Heart left ventricle (tissue), 16 donors: ENCODE results near the gene CARS2. TPM values are rescaled to one million over a fixed set of nuclear protein-coding genes. Genes with fewer than 3 reads are reported as not detected.

Experiments
- ATAC-seq, 4 donors: fragments of 200-7000 bp; cut with Tn5 transposase; one replicate each; pipeline ENCODE4 v1.9.1; 2020 to 2022; ENCODE audit warnings: moderate library complexity in 4 of 4, mild to moderate bottlenecking in 3 of 4, moderate number of reproducible peaks in 1 of 4
- DNase-seq, 5 donors: peaks; one replicate each; pipeline ENCODE4 v3.0.0-alpha.2; 2020
- H3K27ac ChIP-seq, 12 donors: fragments of 200-600 bp; sonication (generic) in 4 of 12; one replicate each; pipeline versions ENCODE4 v1.5.0 to v1.8.0; 2016 to 2022; ENCODE audit warnings: mild to moderate bottlenecking in 2 of 12
- H3K27me3 ChIP-seq, 9 donors: fragments of 200-600 bp; sonication (generic) in 2 of 9; one replicate each; pipeline versions ENCODE4 v1.5.1 to v1.8.0; 2016 to 2022; ENCODE audit warnings: mild to moderate bottlenecking in 3 of 9
- H3K36me3 ChIP-seq, 9 donors: fragments of 200-600 bp; sonication (generic) in 2 of 9; one replicate each; pipeline versions ENCODE4 v1.5.0 to v1.8.0; 2018 to 2022; ENCODE audit warnings: mild to moderate bottlenecking in 2 of 9
- H3K4me1 ChIP-seq, 12 donors: fragments of 200-600 bp; sonication (generic) in 4 of 12; one replicate each; pipeline versions ENCODE4 v1.5.0 to v1.8.0; 2016 to 2022; ENCODE audit warnings: mild to moderate bottlenecking in 3 of 12
- H3K4me3 ChIP-seq, 12 donors: fragments of 200-600 bp; sonication (generic) in 4 of 12; one replicate each; pipeline versions ENCODE4 v1.5.0 to v1.8.0; 2017 to 2022; ENCODE audit warnings: mild to moderate bottlenecking in 9 of 12, moderate library complexity in 4 of 12
- H3K9me3 ChIP-seq, 12 donors: fragments of 200-600 bp; sonication (generic) in 4 of 12; one replicate each; pipeline versions ENCODE4 v1.5.0 to v1.8.0; 2016 to 2022; ENCODE audit warnings: mild to moderate bottlenecking in 1 of 12
- POLR2A ChIP-seq, 2 donors: fragments of 450-650 bp; IDR thresholded peaks; one replicate each; pipeline ENCODE4 v1.6.1; 2017; ENCODE audit warnings: antibody characterized with exemption in 2 of 2, mild to moderate bottlenecking in 2 of 2, moderate library complexity in 2 of 2
- WGBS, 4 donors: extraction: QIAGEN DNeasy Blood & Tissue Kit in 2 of 4; methylation state at CpG; one replicate each; pipeline versions ENCODE4 v1.1.5 to v1.1.7; 2013 to 2018; 5-methylcytosine and 5-hydroxymethylcytosine counted together
- intact Hi-C, 10 donors: fragments of 100-400 bp; cut with DNase I; formaldehyde crosslinking; loops; one replicate each; pipeline versions ENCODE4 v1.11.1 to v1.14.2; 2022
- polyA plus RNA-seq, 2 donors: library from polyadenylated mRNA; stranded (reverse); fragments of 200-250 nt; gene quantifications; one replicate each; pipeline ENCODE4 v1.2.3, GENCODE V29; 2013
- total RNA-seq, 9 donors: library from RNA; depleted of rRNA in 2 of 9; stranded (reverse); fragments of >200 nt in 2 of 9; fragmentation: NEBNext Ultra II Directional in 3 of 9; extraction: Animal tissue kit (Norgen Biotek cat#: 25700) in 3 of 9; gene quantifications; one replicate each; pipeline versions ENCODE4 v1.1.0 to v1.2.4, GENCODE V29; 2016 to 2023
- TF ChIP-seq, protein P1 (sequence below), 12 donors: fragments of 200-600 bp; sonication (generic) in 4 of 12; IDR thresholded peaks; one replicate each; pipeline versions ENCODE4 v1.5.0 to v1.8.0; 2018 to 2022; ENCODE audit warnings: antibody characterized with exemption in 12 of 12, mild to moderate bottlenecking in 5 of 12
- donor health status: ischemic (EF 13 %, LVEDD 7.1; RV severe dilation, severe dysfunction).
- donor health status: healthy with polysubstance abuse.
- donor health status: DM: no; HTN: yes; CAD: no.
- donor health status: DM: no; HTN: no; CAD: no.
- donor health status: ischemic (EF 25% LVEDD 6.9; RV normal size, moderate dysfunction).
- donor health status: ischemic (EF 25% LVEDD 5.7; RV mildly dilated, moderate dysfunction).
- donor health status: healthy.
- donor health status: DM: yes; HTN: yes; CAD: no.
- donor health status: ischemic (EF 35%, LVEDD 5.7; RV mildly dilated, moderate dysfunction).
- donor health status: nonischemic (EF 11% LVEDD 7.7; RV severe dilation, severe dysfunction).
- donor health status: DM: yes; HTN: yes; CAD: no.
- donor health status: PGD.
- donor health status: ischemic (EF 29% LVEDD 5.4; RV normal size, mild dysfunction).
- donor health status: nonischemic (EF 23%, LVEDD 6.1; RV moderate dilation, normal function).

Gene CARS2
- total and polyA plus RNA-seq, 11 donors = 35.4 to 78.5 (median 44.3) TPM

DNA sequence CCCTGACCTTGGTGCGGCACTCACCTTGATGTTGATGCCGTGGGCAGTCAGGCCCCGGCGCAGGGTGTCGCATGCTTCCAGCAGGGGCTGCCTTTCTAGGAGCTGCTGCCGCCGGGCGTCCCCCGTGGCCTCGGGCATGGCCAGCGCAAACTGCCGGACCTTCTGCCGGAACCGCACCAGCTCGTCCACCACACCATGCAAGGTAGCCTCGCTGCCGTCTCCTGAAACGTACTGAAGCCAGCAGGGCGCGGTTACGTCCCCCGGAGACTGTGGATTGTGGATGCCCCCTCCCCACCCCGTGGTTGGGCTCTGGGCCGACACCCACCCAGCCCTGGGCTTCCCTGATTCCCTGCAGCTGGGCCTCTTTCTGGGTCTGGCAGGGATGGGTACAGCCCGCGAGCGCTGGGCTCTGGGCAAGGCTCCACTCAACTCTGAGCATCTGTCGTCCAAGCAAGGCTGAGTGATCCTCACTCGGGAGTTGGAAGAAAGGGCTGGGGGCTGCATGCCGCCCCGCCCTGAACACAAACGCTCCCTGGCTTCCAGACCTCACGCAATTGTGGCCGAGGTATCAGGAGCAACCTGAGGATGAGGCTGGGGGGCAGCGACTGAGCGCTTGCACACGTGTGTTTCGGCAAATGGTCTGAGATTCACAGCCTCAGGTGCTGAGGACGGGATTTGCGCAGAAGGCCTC is 63.5 kb downstream of the CARS2 start:
- Histone ChIP-seq H3K4me3 (no peak overlapping the region), H3K9me3 (no peaks in the 10 kb centered on the region), H3K4me1 (peaks cover 0 to 33% (median 15%) of the 10 kb centered on the region in 12 donors), H3K27ac (no peak overlapping the region), H3K27me3 (no peaks in the 10 kb centered on the region), H3K36me3 (peaks cover 0 to 90% (median 66%) of the 10 kb centered on the region in 9 donors)
- intact Hi-C loops = no loop called here
- ATAC-seq (no peak), DNase-seq (peak in 1 of 5 donors; percentile 61)
- 93 to 97% (median 95%) methylated on average over 15 to 40 of the region's 40 CpGs for WGBS, 4 donors
- TF ChIP-seq POLR2A (IDR thresholded peaks at IDR 0.05) = no peak
- TF ChIP-seq, protein P1, sequence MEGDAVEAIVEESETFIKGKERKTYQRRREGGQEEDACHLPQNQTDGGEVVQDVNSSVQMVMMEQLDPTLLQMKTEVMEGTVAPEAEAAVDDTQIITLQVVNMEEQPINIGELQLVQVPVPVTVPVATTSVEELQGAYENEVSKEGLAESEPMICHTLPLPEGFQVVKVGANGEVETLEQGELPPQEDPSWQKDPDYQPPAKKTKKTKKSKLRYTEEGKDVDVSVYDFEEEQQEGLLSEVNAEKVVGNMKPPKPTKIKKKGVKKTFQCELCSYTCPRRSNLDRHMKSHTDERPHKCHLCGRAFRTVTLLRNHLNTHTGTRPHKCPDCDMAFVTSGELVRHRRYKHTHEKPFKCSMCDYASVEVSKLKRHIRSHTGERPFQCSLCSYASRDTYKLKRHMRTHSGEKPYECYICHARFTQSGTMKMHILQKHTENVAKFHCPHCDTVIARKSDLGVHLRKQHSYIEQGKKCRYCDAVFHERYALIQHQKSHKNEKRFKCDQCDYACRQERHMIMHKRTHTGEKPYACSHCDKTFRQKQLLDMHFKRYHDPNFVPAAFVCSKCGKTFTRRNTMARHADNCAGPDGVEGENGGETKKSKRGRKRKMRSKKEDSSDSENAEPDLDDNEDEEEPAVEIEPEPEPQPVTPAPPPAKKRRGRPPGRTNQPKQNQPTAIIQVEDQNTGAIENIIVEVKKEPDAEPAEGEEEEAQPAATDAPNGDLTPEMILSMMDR (IDR thresholded peaks at IDR 0.05) = no peak

DNA sequence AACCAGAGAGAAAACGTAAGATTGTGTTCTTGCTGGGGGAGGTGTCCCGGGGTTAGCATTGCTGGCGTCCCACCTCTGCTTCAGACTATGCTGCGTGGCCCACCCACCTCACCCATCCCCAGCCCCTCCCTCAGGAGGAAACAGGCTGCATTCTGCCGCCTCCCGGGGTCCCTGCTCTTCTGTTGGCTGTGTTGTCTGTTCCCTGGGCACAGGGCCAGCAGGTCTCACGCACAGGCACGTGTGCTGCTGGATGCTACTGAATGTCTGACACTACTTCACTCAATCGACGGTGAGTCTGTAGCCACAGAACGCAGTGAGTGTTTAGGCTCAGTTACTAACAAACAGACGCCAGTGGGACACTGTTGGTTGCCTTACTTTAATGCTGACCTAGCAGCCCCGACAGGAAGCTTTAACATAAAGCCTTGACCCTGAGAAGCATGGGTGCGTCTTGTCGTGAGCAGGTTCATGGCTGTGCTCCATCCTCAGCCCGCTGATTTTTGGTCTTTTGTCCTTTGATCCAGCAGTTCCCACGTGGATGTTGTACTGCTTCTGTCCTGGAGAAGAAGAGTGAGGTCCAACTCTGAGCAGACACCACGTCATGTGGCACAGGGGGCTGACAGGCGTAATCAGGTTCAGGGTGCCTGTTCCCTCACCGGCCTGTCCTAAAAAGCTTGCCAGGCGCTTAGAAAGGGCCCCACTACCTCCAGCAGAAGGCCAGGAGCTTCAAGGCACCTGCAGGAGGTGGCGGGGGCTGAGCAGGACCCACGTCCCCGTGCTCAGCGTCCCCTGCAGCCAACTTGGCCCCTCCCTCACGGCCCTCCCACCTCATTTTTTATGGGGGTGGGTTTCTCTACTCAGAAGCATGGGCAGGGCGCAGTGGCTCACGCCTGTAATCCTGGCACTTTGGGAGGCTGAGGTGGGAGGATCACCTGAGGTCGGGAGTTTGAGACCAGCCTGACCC is 64.6 kb downstream of the CARS2 start:
- Histone ChIP-seq H3K36me3 (peaks cover 0 to 95% (median 77%) of the 10 kb centered on the region in 9 donors), H3K9me3 (no peaks in the 10 kb centered on the region), H3K4me3 (no peak overlapping the region), H3K4me1 (peaks cover 0 to 33% (median 15%) of the 10 kb centered on the region in 12 donors), H3K27me3 (no peaks in the 10 kb centered on the region), H3K27ac (peak overlapping the region in 8 of 12 donors; percentile 10 to 70 (median 38))
- intact Hi-C loops = no loop called here
- 59 to 74% (median 66%) methylated on average over 23 to 29 of the region's 29 CpGs for WGBS, 4 donors
- peak in 2 of 4 donors; percentile 34 to 44 for ATAC-seq
- no peak for TF ChIP-seq POLR2A (IDR thresholded peaks at IDR 0.05)
- TF ChIP-seq, protein P1 (IDR thresholded peaks at IDR 0.05) = no peak
- DNase-seq = peak in 2 of 5 donors; percentile 61 to 73

DNA sequence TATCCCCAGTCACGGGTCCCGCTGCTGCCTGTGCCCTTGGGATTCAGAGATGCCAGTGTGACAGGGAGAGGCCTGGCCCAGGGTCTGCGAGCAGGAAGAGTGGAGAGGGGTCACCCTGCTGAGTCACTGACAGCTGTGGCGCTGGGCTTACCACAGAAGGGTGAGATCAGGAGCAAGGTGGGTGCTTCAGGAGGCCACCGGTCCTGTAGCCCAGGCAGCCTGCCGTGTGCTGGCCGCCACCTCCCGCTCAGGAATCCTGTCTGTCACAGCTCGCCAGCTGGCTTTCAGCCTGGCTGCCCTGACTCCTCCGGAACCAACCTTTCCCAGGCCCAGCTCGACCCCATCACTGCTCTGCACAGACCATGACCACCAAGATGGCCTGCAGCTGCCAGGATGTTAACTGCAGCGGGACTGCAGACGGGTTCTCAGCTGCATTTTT is 65.3 kb downstream of the CARS2 start:
- no peaks in the 10 kb centered on the region for H3K27me3 ChIP-seq
- H3K9me3 ChIP-seq = no peaks in the 10 kb centered on the region
- 48 to 61% (median 51%) methylated on average over 11 to 13 of the region's 13 CpGs for WGBS, 4 donors
- TF ChIP-seq, protein P1 (IDR thresholded peaks at IDR 0.05) = no peak
- TF ChIP-seq POLR2A (IDR thresholded peaks at IDR 0.05) = no peak
- DNase-seq = peak; percentile 42 to 71 (median 62)
- peaks cover 0 to 33% (median 15%) of the 10 kb centered on the region in 12 donors for H3K4me1 ChIP-seq
- H3K27ac ChIP-seq = peak overlapping the region in 6 of 12 donors; percentile 10 to 70 (median 46)
- ATAC-seq = peak; percentile 28 to 73 (median 60)
- no peak overlapping the region for H3K4me3 ChIP-seq
- intact Hi-C loops = no loop called here
- H3K36me3 ChIP-seq = peaks cover 0 to 95% (median 84%) of the 10 kb centered on the region in 9 donors

DNA sequence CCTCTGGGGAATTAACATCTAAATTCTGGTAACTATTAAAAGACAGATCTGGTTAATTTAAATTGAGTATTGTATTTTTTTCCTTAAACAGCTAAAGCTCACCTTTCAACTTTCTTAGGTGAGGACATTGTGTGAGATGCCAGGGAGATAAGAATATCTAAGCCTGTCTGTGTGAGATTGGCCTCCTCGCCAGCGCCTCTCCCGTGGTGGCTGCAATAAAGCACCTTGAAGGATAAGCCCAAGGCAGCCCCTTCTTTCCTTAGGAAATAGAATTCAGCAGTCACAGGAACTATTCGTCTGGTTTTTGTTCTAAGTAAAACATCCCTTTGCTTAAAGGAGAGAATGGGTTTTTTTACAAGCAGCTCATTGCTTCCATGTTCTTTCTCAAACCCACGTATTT is 66.0 kb downstream of the CARS2 start:
- no peak for TF ChIP-seq POLR2A (IDR thresholded peaks at IDR 0.05)
- TF ChIP-seq, protein P1 (IDR thresholded peaks at IDR 0.05) = no peak
- Histone ChIP-seq H3K4me3 (no peak overlapping the region), H3K36me3 (peaks cover 0 to 97% (median 91%) of the 10 kb centered on the region in 9 donors), H3K4me1 (peaks cover 0 to 28% (median 12%) of the 10 kb centered on the region in 12 donors), H3K27me3 (no peaks in the 10 kb centered on the region), H3K27ac (peak overlapping the region in 2 of 12 donors; percentile 46 to 70), H3K9me3 (no peaks in the 10 kb centered on the region)
- ATAC-seq (no peak), DNase-seq (no peak)
- 74 to 79% (median 78%) methylated on average over 5 of the region's 5 CpGs for WGBS, 4 donors
- intact Hi-C loops = no loop called here
